ENCODE measurements around the gene CLCN2.
"Not testable (repeated sequence)": the region's sequence is repeated elsewhere in the genome, so short reads cannot be mapped to it uniquely, and the experiment has no call there.

The CLCN2 gene

DNA sequence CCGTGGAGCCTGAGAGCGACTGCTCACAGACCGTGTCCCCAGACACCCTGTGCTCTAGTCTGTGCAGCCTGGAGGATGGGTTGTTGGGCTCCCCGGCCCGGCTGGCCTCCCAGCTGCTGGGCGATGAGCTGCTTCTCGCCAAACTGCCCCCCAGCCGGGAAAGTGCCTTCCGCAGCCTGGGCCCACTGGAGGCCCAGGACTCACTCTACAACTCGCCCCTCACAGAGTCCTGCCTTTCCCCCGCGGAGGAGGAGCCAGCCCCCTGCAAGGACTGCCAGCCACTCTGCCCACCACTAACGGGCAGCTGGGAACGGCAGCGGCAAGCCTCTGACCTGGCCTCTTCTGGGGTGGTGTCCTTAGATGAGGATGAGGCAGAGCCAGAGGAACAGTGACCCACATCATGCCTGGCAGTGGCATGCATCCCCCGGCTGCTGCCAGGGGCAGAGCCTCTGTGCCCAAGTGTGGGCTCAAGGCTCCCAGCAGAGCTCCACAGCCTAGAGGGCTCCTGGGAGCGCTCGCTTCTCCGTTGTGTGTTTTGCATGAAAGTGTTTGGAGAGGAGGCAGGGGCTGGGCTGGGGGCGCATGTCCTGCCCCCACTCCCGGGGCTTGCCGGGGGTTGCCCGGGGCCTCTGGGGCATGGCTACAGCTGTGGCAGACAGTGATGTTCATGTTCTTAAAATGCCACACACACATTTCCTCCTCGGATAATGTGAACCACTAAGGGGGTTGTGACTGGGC is 16.7 kb downstream of the CLCN2 start:
- no peak for DNase-seq

GRCh38 chr3:184343200-184343876 is 18.1 kb downstream of the CLCN2 start:
- no peak for DNase-seq

DNA sequence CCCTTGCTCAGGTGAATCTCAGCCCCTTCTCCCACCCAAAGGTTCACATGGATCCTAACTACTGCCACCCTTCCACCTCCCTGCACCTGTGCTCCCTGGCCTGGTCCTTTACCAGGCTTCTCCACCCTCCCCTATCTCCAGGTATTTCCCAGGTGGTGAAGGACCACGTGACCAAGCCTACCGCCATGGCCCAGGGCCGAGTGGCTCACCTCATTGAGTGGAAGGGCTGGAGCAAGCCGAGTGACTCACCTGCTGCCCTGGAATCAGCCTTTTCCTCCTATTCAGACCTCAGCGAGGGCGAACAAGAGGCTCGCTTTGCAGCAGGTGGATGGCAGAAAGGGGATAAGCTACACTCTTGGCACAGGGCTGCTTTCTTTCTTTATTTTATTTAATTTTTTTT is 19.5 kb downstream of the CLCN2 start:
- no peak for DNase-seq

- DNase-seq: not testable (repeated sequence)
These were observed 21.8 kb downstream of the CLCN2 start for GRCh38 chr3:184339451-184340135.

GRCh38 chr3:184339001-184339400 is 22.4 kb downstream of the CLCN2 start:
- DNase-seq: no peak

GRCh38 chr3:184338511-184338945 is 22.9 kb downstream of the CLCN2 start:
- DNase-seq: no peak

GRCh38 chr3:184337981-184338380 is 23.4 kb downstream of the CLCN2 start:
- no peak for DNase-seq

DNA sequence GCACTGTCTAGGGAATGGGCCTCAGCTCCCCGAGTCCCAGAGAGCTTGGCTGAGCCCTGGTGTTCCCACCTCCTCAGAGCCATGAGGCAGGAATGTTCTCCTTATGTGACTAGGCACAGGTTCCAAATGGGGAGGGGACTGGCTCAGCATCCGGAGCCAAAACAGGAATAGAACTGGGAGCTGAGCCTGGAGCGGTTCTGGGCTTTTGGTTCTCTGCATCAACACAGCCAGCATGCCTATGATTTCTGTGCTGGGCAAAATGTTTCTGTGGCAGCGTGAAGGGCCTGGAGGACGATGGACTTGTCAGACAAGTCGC is 24.0 kb downstream of the CLCN2 start, which contains the start of gene FAM131A:
FAM131A (plus strand) TSS at position 202 of the 316 bp plus-strand sequence; CDS start at position 233, 31 bp downstream.
- DNase-seq: no peak

DNA sequence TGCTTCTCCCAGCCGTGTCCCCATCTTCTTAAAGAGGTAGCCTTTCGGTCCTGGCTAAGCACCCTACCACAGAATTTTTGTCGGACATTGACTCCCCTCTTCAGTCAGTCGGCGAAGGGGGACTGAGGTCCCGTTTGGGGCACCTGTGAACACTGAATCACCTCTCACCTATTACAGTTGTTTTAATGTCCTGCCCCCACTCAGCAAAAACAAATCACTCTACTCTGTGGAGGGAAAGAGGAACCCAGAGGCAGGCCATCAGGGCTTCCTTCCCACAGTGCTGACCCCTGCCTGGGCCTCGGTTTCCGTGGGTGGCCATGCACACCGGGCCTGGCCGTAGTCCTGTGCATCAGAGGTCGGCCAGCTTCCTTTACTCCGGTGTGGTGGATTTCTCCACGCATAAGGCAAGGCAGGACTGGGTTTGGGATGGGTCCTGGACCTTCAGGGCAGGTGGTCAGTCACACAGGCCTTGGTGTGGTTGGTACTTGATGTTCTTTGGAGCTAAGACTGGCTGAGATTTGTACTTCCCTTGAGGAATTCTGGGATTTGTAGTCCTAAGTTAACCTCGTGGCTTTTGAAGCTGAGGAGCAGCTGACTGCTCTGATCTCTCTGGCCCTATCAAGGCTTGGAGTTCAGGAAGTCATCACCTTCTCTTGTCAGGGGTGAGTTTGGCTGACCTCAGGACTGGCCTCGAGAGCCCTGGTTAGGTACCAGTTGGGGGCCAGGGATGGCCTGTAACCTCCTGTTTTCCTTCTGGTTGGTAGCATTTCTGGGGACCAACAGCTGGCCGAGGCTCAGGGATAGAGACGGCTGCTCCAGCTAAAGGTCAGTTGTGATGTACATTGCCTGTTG is 24.6 kb downstream of the CLCN2 start:
- no peak for DNase-seq

DNA sequence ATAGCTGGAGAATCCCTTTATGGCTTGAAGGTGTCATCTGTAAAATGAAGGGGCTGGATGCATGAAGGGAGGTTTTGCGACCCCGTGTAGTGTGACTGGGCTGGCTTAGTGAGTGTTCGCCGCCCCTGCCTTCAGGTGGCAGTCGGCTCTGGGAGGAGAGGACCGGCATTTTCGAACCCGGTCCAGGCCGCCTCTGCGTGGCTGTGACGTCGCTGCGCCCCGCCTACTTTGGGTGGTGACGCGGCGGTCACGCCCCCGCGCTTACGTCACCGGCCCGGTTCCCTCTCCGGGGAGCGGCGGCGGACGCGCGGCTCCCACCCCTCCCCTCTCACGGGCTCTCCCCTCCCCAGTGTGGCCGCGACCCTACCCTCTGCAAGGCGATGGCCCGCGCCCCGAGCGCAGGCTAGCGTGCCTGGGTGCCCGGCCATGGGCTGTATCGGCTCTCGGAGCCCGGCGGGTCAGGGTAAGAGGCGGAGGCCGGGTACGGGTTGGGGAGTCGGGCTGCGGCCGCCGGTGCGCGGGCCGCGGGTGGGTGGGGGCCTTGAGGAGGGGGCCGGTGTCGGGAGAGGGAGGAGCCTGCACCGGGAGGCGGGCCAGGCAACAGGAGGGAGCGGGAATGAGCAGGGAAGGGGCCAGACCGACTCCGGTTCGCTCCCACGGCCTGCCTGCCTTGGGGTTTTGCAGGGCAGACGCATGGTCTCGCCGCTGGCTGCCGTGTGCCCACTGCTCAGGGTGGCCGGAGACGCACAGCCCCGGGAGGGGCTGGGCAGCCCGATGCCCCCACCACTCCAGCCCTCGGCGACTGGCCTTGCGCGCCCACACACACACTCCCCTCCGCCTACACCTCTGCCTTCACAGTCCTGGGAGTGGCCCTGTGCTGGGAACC is 25.5 kb downstream of the CLCN2 start:
- peak; percentile 45 to 82 for DNase-seq

DNA sequence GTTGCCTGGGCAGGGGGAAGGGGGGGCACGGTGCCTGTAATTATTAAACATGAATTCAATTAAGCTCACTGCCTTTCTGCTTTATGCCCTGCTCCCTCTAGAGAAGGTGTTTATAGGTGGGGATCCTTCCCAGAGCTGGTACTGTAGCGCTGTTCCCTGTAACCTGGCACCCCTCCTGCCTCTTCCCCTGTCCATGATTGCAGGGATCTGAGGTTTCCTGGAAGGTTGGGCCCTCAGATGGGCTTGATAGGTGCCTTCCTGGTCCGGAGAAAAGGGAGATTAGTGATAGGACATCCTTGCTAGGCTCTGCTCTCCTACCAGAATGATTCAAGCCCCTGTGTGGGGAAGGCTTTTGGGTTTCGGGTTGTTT is 26.1 kb downstream of the CLCN2 start:
- DNase-seq: no peak

DNA sequence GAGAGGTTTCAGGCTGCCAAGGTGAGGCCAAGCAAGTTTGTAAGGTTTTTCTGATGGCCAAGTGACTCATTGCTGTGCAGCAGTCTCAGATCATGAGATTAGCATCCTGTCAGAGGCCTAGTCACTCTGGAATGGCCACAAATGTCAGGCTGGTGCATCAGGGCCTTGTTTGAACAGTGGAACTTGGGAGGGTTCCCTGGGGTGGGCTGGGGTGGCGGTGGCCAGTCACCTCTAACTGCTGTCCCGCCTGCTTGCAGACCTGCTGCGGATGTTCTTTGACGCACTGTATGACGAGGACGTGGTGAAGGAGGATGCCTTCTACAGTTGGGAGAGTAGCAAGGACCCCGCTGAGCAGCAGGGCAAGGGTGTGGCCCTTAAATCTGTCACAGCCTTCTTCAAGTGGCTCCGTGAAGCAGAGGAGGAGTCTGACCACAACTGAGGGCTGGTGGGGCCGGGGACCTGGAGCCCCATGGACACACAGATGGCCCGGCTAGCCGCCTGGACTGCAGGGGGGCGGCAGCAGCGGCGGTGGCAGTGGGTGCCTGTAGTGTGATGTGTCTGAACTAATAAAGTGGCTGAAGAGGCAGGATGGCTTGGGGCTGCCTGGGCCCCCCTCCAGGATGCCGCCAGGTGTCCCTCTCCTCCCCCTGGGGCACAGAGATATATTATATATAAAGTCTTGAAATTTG is 26.8 kb downstream of the CLCN2 start:
- peak; percentile 10 to 11 for DNase-seq

- DNase-seq: no peak
These were observed 27.7 kb downstream of the CLCN2 start for GRCh38 chr3:184333700-184334099.

DNA sequence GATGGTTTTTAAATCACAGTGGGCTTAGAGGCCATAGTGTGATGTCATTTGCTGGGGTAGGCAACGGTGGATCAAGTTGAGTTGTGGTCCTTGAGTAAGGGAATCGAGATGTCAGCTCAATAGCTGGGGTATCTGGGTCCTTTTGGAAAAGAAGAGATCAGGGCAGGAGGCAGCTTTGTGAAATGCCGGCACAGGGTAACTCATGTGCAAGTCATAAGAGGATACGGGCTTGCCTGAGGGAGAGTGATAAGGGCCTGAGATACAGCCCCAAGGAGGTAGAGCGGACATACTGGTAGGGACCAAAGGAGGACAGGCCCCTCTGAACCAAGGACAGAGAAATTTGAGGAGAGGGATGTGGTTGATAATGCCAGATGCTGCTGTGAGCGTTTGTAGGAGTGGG is 28.2 kb downstream of the CLCN2 start:
- DNase-seq: no peak

DNA sequence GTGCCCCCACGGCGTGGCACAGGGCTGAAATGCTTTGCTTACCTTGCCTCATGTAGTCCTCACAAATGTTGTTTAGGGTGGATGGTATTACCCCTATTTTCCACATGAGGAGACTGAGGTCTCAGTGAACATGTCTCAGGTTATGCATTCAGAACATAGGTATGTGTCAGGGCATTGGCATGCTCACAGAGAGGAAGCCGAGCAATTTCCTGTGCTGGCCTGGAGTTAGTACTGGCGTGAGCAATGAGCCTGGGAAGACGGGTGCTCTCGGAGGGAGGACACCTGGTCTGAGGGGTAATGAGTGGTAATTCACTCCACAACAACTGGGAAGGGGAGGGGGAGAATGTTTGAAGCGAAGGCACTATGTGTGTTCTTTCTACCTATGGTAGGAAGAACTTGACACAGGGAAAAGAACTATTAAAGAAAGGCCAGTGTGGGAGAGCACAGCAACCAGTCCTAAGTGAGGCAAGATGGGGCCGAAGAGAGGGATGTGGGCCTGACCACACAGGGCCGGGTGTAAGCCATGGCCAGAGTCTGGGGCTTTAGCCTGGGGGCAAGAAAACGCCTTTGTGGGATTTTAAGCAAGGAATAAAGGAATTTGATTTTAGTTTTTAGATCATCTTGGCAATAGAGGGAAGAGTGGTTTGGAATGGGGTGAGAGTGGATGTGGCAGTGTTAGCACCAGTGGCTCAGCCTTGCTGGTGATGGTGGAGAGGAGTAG is 28.9 kb downstream of the CLCN2 start:
- DNase-seq: no peak

DNA sequence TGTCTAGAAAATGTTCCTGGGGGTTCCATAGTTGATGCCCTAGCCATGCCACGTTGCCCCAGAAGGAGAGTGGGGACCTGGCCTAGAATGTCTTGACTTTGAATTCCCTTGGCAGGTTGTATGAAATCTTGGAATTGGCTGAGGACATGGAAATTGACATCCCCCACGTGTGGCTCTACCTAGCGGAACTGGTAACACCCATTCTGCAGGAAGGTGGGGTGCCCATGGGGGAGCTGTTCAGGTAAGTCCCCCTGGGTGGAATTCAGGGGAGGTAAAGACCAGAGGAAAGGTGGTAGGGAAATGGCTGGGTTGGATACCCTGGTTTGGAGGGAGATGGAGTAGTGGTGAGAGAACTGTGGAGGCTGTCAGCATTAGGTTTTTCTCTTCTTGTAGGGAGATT is 32.9 kb downstream of the CLCN2 start:
- no peak for DNase-seq

DNA sequence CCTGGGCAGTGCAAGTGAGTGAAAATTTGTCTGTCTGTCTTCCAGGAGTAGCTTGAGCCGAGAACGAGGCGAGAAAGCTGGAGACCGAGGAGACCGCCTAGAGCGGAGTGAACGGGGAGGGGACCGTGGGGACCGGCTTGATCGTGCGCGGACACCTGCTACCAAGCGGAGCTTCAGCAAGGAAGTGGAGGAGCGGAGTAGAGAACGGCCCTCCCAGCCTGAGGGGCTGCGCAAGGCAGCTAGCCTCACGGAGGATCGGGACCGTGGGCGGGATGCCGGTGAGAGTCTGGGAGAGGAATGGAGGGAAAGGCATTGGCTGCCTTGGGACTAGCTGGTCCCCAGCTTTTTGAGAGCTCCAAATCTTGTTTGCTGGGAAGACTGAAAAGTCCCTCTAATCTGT is 34.2 kb downstream of the CLCN2 start:
- DNase-seq: no peak

DNA sequence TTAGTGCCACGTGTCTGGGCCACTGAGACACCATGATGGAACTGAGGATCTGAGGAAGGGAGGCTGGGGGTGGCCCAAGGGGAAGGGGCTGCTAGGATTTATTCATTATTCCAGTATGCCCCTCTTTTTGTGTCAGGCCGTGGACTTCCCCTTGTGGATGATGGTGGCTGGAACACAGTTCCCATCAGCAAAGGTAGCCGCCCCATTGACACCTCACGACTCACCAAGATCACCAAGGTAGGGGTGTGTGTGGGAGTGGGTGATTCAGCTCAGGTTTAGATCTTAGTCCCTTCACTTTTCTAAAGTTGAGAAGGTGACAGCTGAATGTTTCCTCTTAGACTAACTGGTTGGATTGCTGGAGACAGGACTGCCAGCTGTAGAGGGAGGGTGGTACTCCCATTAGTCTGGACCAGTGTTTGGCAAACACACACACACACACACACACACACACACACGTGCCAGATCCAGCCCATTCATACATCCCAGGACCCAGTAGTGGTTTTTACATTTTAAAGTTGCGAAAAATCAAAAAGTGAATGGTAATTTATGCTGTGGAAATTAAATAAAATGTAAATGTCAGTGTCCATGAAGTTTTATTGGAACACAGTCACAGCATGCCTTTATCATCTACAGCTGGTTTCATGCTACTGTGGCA is 35.6 kb downstream of the CLCN2 start:
- DNase-seq: no peak

DNA sequence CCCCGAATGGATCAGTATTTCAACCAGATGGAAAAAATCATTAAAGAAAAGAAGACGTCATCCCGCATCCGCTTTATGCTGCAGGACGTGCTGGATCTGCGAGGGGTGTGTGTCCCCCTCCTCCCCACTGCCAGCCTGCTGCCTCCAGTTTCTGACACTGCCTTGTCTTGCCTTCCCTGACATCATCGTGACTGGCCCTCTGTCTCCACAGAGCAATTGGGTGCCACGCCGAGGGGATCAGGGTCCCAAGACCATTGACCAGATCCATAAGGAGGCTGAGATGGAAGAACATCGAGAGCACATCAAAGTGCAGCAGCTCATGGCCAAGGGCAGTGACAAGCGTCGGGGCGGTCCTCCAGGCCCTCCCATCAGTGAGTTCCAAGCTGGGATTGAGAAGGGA is 36.1 kb downstream of the CLCN2 start:
- no peak for DNase-seq

GRCh38 chr3:184323696-184324095 is 37.7 kb downstream of the CLCN2 start:
- DNase-seq: no peak

All from bone marrow (tissue), 2 donors.